ENCODE data around the gene SUGCT.

SUGCT gene

DNA sequence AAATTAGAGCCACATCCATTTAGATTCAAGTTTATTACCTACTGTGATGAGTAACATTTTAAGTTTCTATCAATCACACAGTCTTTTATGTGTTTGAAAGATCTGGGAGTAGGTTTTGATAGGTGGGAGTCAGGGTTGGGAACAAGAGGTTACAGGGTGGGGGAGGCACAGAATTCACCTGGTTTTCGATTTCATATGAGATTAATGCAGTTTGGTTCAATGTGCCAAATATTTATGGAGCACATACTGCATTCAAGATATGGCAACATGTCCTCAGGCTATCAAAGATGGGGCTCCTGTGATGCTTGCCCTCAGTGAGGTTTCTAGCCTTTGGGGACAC lies 564.1 kb downstream of the SUGCT start:
- no peak overlapping the region for H3K27ac ChIP-seq (ENCODE audit: low read length)
- no peaks in the 10 kb centered on the region for H3K4me1 ChIP-seq (ENCODE audit: control insufficient read depth, insufficient read depth, low read length)
- no peaks in the 10 kb centered on the region for H3K36me3 ChIP-seq (ENCODE audit: control insufficient read depth in 2 of 2, insufficient read depth in 2 of 2, low read length in 2 of 2)
- no peak overlapping the region for H3K4me3 ChIP-seq (ENCODE audit: low read length in 2 of 2)
- no peak overlapping the region for H3K9ac ChIP-seq (ENCODE audit: low read length in 2 of 2)
- H3K9me3 ChIP-seq (ENCODE audit: control insufficient read depth in 2 of 2, low read length in 2 of 2): no peaks in the 10 kb centered on the region
- no peaks in the 10 kb centered on the region for H3K27me3 ChIP-seq (ENCODE audit: control insufficient read depth in 1 of 2, insufficient read depth in 2 of 2, low read length in 2 of 2)

DNA sequence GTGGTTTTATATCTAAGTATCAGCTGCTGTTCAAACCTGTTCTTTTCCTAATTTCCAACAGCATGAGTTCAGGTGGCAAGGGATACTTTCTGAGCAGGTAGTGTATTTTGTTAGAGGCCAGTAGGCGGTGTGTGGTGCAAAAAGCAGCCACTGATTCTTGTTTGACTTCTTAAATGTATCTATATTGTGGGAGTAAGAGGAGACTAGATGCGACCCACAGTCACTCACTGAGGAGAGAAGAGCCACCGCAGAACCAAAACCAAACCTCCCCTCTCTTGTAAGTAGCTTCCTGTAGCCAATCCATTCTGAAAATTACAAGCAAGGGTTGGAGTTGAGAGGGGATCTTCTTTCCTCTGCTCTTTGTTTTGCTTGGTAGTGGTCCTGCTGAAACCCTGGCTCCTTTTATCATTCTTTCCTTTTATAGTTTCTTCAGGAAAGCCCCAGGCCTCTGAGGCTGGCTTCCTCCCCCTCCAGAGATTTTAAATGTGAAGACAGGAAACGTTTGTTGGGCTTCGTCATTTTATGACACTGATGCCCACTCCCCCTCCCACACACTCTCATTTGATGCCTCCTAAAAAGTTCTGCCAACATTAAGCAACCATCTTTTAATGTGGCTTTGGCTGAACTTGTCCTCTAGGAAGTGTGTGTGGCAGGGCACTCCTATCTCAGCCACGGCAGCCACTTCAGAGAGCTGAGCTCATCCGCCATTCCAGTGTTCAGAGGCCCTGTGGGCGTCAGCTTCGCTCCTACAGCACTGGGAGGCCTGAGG lies 566.0 kb downstream of the SUGCT start:
- no peaks in the 10 kb centered on the region for H3K9me3 ChIP-seq (ENCODE audit: control insufficient read depth in 2 of 2, low read length in 2 of 2)
- no peaks in the 10 kb centered on the region for H3K4me1 ChIP-seq (ENCODE audit: control insufficient read depth, insufficient read depth, low read length)
- H3K9ac ChIP-seq (ENCODE audit: low read length in 2 of 2): no peak overlapping the region
- no peak overlapping the region for H3K4me3 ChIP-seq (ENCODE audit: low read length in 2 of 2)
- H3K27me3 ChIP-seq (ENCODE audit: control insufficient read depth in 1 of 2, insufficient read depth in 2 of 2, low read length in 2 of 2): no peaks in the 10 kb centered on the region
- no peak overlapping the region for H3K27ac ChIP-seq (ENCODE audit: low read length)
- H3K36me3 ChIP-seq (ENCODE audit: control insufficient read depth in 2 of 2, insufficient read depth in 2 of 2, low read length in 2 of 2): no peaks in the 10 kb centered on the region

DNA sequence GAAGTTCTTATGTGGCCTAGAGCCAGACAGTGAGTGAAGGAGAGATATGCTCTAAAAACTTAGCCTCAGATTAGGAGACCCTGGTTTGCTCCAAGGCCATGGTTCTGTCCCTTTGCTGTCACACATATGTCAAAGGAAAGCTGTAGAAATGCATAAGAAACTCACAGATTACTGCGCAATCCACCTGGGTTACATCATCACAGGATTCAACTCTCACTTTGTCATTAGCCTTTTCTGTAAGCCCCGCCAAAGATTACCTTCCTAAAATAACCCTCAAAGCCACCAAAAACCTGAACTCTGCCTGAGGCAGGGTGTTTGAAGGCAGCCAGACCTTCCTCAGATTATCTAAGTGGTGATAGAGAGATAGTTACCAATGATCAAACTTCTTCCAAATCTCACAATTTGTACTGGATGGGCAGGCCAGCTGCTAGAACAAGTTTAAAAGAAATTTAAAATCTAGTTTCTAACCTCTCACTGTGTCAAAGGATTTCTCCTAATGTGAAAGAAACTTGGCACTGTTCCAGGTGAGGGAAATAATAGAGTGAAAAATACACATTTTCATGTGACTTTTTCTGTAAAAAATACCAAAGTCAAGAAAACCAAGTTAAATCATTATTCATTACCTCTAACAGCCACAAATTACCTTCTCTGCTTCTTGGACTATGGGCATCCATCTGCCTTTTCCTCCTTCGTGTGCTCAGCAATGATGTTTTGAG lies 567.2 kb downstream of the SUGCT start:
- no peaks in the 10 kb centered on the region for H3K27me3 ChIP-seq (ENCODE audit: control insufficient read depth in 1 of 2, insufficient read depth in 2 of 2, low read length in 2 of 2)
- no peak overlapping the region for H3K9ac ChIP-seq (ENCODE audit: low read length in 2 of 2)
- H3K9me3 ChIP-seq (ENCODE audit: control insufficient read depth in 2 of 2, low read length in 2 of 2): no peaks in the 10 kb centered on the region
- H3K36me3 ChIP-seq (ENCODE audit: control insufficient read depth in 2 of 2, insufficient read depth in 2 of 2, low read length in 2 of 2): no peaks in the 10 kb centered on the region
- H3K4me1 ChIP-seq (ENCODE audit: control insufficient read depth, insufficient read depth, low read length): no peaks in the 10 kb centered on the region
- no peak overlapping the region for H3K27ac ChIP-seq (ENCODE audit: low read length)
- no peak overlapping the region for H3K4me3 ChIP-seq (ENCODE audit: low read length in 2 of 2)

DNA sequence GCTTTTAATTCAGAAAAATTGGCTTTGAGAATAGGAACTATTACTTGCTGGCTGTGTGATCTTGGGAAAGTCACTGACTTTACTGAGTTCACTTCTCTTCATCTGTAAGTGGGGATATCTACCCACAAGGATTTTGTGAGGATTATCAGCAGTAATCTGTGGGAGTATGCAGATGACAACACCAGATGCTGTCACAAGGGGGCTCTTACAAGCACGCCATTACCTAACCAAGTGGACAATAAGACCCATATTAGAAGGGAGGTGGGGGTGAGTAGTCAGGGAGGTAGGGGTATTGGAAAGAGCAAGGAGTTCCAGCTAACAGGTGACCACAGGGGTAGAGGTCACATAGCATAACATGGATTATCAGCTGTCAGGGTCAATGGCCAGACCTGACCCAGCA lies 569.4 kb downstream of the SUGCT start:
- Histone ChIP-seq H3K9me3 (ENCODE audit: control insufficient read depth in 2 of 2, low read length in 2 of 2) (no peaks in the 10 kb centered on the region), H3K27ac (ENCODE audit: low read length) (no peak overlapping the region), H3K9ac (ENCODE audit: low read length in 2 of 2) (no peak overlapping the region), H3K4me1 (ENCODE audit: control insufficient read depth, insufficient read depth, low read length) (no peaks in the 10 kb centered on the region), H3K36me3 (ENCODE audit: control insufficient read depth in 2 of 2, insufficient read depth in 2 of 2, low read length in 2 of 2) (no peaks in the 10 kb centered on the region), H3K4me3 (ENCODE audit: low read length in 2 of 2) (no peak overlapping the region), H3K27me3 (ENCODE audit: control insufficient read depth in 1 of 2, insufficient read depth in 2 of 2, low read length in 2 of 2) (no peaks in the 10 kb centered on the region)

DNA sequence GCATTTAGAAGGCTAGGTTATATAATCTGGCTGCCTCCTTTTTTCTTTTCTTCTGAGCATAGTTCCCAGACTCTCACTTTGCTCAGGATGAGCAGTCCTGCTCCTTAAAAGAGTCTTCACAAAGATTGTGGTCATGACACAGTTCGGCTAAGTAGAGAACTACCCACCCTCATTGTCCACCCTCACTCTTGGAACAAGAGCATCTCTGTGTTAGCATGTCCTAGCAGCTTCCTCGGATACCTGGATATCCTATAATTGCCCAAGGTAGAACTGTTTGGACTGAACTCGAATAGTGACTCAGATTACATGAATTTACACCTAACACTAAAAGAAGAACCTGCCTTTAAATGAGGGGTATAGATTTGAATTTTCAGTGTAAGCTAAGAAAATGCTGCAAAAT lies 572.0 kb downstream of the SUGCT start:
- no peaks in the 10 kb centered on the region for H3K36me3 ChIP-seq (ENCODE audit: control insufficient read depth in 2 of 2, insufficient read depth in 2 of 2, low read length in 2 of 2)
- no peak overlapping the region for H3K4me3 ChIP-seq (ENCODE audit: low read length in 2 of 2)
- H3K9ac ChIP-seq (ENCODE audit: low read length in 2 of 2): no peak overlapping the region
- no peaks in the 10 kb centered on the region for H3K9me3 ChIP-seq (ENCODE audit: control insufficient read depth in 2 of 2, low read length in 2 of 2)
- no peaks in the 10 kb centered on the region for H3K27me3 ChIP-seq (ENCODE audit: control insufficient read depth in 1 of 2, insufficient read depth in 2 of 2, low read length in 2 of 2)
- H3K4me1 ChIP-seq (ENCODE audit: control insufficient read depth, insufficient read depth, low read length): no peaks in the 10 kb centered on the region
- H3K27ac ChIP-seq (ENCODE audit: low read length): no peak overlapping the region

DNA sequence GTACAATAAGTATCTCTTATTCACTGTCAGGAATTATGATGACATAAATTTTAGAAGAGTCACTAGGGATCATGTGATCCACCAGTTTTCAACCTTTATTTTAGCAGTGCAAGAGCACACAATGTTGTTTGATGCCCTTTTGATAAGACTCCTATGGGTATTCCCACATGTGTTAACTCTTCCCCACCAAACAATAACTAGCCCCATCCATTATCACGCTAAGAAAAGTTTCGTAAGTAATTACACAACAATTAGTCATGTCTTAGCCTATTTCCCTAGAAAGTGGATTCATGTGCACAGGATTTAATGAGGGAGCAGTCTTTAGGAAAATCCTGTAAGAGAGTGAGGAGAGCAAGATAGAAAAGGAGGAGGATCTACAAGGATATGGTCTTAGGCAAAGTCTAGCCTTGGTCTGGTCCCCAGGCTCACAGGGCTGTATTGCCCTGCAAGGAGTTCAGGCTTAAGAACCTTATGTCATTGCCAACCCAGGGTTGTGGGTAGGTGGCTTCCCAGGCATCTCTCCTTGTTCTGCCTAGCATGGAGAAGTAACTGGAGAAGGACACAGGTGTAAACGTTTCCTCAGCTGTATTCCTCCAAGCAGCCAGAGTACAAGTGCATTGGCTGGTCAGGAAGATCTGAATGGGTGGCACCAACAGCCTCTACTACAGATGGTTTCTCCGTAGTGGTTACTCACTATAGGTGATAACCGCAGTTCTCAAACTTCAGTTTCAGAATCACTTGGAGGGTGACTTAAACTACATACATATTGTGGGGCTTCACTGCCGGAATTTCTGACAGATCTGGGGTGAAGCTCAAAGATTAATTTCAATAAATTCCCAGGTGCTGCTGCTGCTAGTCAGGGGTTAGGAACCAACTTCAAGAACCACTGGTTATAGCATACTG lies 574.5 kb downstream of the SUGCT start:
- no peaks in the 10 kb centered on the region for H3K4me1 ChIP-seq (ENCODE audit: control insufficient read depth, insufficient read depth, low read length)

DNA sequence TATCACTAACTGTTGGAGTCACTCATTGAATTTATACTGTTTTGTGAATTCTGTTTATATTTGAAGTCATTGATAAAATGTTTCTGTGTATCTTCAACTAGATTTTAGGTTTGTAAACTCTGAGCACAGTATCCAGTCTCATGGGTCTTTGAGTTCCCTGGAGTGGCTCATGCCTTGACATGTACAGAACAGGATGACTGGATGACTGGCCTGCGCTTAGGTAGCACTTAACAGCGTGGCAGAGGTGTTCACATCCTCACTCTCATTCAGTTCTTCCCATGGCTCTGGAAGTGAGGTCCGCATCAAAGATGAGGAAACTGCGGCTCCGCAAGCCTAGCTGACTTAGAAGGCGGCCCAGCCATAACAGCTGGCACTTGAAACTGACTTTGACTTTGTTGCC lies 576.9 kb downstream of the SUGCT start:
- H3K4me1 ChIP-seq (ENCODE audit: control insufficient read depth, insufficient read depth, low read length): no peaks in the 10 kb centered on the region
- H3K36me3 ChIP-seq (ENCODE audit: control insufficient read depth in 2 of 2, insufficient read depth in 2 of 2, low read length in 2 of 2): no peaks in the 10 kb centered on the region
- no peak overlapping the region for H3K4me3 ChIP-seq (ENCODE audit: low read length in 2 of 2)
- no peaks in the 10 kb centered on the region for H3K27me3 ChIP-seq (ENCODE audit: control insufficient read depth in 1 of 2, insufficient read depth in 2 of 2, low read length in 2 of 2)
- H3K9ac ChIP-seq (ENCODE audit: low read length in 2 of 2): no peak overlapping the region
- H3K27ac ChIP-seq (ENCODE audit: low read length): no peak overlapping the region
- no peaks in the 10 kb centered on the region for H3K9me3 ChIP-seq (ENCODE audit: control insufficient read depth in 2 of 2, low read length in 2 of 2)

More for the DNA sequence above, 574.5 kb downstream of the SUGCT start:
- Histone ChIP-seq H3K36me3 (ENCODE audit: control insufficient read depth in 2 of 2, insufficient read depth in 2 of 2, low read length in 2 of 2) (no peaks in the 10 kb centered on the region), H3K27me3 (ENCODE audit: control insufficient read depth in 1 of 2, insufficient read depth in 2 of 2, low read length in 2 of 2) (no peaks in the 10 kb centered on the region), H3K27ac (ENCODE audit: low read length) (no peak overlapping the region), H3K9me3 (ENCODE audit: control insufficient read depth in 2 of 2, low read length in 2 of 2) (no peaks in the 10 kb centered on the region), H3K4me3 (ENCODE audit: low read length in 2 of 2) (no peak overlapping the region), H3K9ac (ENCODE audit: low read length in 2 of 2) (no peak overlapping the region)

DNA sequence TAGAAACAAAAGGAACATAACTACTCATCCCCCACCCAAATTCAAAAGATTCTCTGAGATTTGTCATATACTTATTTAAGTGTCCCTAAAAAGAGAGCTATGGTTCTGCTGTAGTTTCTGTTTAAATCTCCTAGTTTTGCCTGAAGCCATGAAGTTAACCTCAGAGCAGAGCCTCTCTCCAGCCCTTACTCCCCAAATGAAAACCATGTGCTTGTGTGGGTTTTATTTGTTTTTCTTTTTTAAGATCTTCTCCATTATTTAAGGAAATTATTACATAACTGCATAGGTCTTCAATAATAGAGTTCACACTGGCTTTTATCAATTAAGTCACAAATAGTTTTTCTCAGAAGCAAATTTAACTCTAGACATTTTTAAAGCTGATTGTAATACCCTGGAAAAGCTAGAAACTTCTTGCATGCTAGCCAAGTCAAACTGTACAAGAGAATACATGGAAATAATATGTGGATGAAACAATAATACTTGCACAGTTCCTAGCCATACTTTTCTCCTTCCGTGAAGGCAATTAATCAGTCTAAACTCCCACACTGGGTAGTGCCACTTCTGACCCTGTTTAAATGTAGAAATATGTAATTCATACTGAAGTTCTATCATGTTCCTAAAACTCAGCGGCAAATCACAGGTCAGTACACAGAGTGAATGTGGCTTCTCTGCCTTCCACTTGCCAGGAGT lies 579.7 kb downstream of the SUGCT start:
- H3K9me3 ChIP-seq (ENCODE audit: control insufficient read depth in 2 of 2, low read length in 2 of 2): no peaks in the 10 kb centered on the region
- H3K36me3 ChIP-seq (ENCODE audit: control insufficient read depth in 2 of 2, insufficient read depth in 2 of 2, low read length in 2 of 2): no peaks in the 10 kb centered on the region
- no peaks in the 10 kb centered on the region for H3K4me1 ChIP-seq (ENCODE audit: control insufficient read depth, insufficient read depth, low read length)
- H3K4me3 ChIP-seq (ENCODE audit: low read length in 2 of 2): no peak overlapping the region
- H3K9ac ChIP-seq (ENCODE audit: low read length in 2 of 2): no peak overlapping the region
- H3K27ac ChIP-seq (ENCODE audit: low read length): no peak overlapping the region
- H3K27me3 ChIP-seq (ENCODE audit: control insufficient read depth in 1 of 2, insufficient read depth in 2 of 2, low read length in 2 of 2): no peaks in the 10 kb centered on the region

DNA sequence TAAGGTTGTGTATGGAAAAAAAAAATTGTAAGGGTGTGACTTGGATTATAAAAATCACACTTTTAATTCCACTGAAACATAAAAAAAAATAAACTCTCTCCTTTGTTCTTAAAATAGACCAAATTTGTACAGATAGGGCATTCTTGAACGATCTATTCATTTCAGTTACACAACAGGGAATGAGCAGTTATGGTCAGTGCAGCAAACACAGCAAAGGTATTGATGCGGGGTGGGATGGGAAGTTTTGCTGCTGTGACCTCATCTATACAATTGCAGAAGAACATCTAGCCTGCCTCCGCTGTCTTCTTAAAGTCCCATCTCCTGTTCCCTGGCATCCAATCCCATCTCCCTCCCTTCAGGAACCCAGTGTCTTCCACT lies 580.2 kb downstream of the SUGCT start:
- no peak overlapping the region for H3K4me3 ChIP-seq (ENCODE audit: low read length in 2 of 2)
- no peaks in the 10 kb centered on the region for H3K27me3 ChIP-seq (ENCODE audit: control insufficient read depth in 1 of 2, insufficient read depth in 2 of 2, low read length in 2 of 2)
- H3K4me1 ChIP-seq (ENCODE audit: control insufficient read depth, insufficient read depth, low read length): no peaks in the 10 kb centered on the region
- H3K9me3 ChIP-seq (ENCODE audit: control insufficient read depth in 2 of 2, low read length in 2 of 2): no peaks in the 10 kb centered on the region
- no peak overlapping the region for H3K27ac ChIP-seq (ENCODE audit: low read length)
- no peaks in the 10 kb centered on the region for H3K36me3 ChIP-seq (ENCODE audit: control insufficient read depth in 2 of 2, insufficient read depth in 2 of 2, low read length in 2 of 2)
- H3K9ac ChIP-seq (ENCODE audit: low read length in 2 of 2): no peak overlapping the region

DNA sequence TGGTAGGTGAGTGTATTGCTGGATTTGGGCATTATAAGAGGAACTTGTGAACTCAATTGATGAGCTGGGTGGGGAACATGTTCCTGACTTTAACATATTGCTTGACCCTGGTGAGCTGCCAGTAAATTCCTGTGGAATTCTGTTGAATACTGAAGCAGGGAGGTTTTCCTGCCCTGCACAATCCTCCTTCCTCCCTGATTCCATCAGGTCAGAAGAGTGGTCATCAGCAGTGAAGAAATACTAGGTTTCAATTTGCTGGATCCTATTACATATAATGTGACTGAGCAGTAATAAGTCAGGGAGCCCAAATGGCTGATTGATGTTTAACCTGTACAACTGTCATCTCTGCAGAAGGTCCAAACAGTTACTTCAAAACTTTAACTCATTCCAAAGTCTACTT lies 581.2 kb downstream of the SUGCT start:
- Histone ChIP-seq H3K9me3 (ENCODE audit: control insufficient read depth in 2 of 2, low read length in 2 of 2) (no peaks in the 10 kb centered on the region), H3K4me3 (ENCODE audit: low read length in 2 of 2) (no peak overlapping the region), H3K4me1 (ENCODE audit: control insufficient read depth, insufficient read depth, low read length) (no peaks in the 10 kb centered on the region), H3K9ac (ENCODE audit: low read length in 2 of 2) (no peak overlapping the region), H3K36me3 (ENCODE audit: control insufficient read depth in 2 of 2, insufficient read depth in 2 of 2, low read length in 2 of 2) (no peaks in the 10 kb centered on the region), H3K27ac (ENCODE audit: low read length) (no peak overlapping the region), H3K27me3 (ENCODE audit: control insufficient read depth in 1 of 2, insufficient read depth in 2 of 2, low read length in 2 of 2) (no peaks in the 10 kb centered on the region)
